RWPE2 (cell line): ENCODE results near the gene SEC14L6.

Source experiments
- ATAC-seq: fragments of 200-7000 bp; cut with Tn5 transposase; 3 replicates; pipeline ENCODE4 v1.9.1; 2021; ENCODE audit warnings: low read depth
- DNase-seq: peaks from one replicate; pipeline ENCODE4 v3.0.0-alpha.2; 2020; ENCODE audit warnings: low spot score
- H3K27ac ChIP-seq: fragments of 450-650 bp; 2 replicates; pipeline ENCODE4 v1.5.1; 2017; ENCODE audit warnings: mild to moderate bottlenecking; ENCODE audit not compliant: poor library complexity, severe bottlenecking
- H3K27me3 ChIP-seq: fragments of 250-450 bp; sonication (Bioruptor Pico); 2 replicates; pipeline ENCODE4 v1.5.1; 2021; ENCODE audit warnings: mild to moderate bottlenecking, moderate library complexity; ENCODE audit not compliant: insufficient read depth, poor library complexity, severe bottlenecking
- H3K36me3 ChIP-seq: fragments of 250-450 bp; sonication (Bioruptor Pico); 2 replicates; pipeline ENCODE4 v1.5.1; 2020; ENCODE audit warnings: low read depth, mild to moderate bottlenecking, moderate library complexity
- H3K4me1 ChIP-seq: fragments of 250-450 bp; sonication (Bioruptor Pico); 2 replicates; pipeline ENCODE4 v1.5.1; 2021; ENCODE audit warnings: mild to moderate bottlenecking, moderate library complexity; ENCODE audit not compliant: insufficient read depth, poor library complexity, severe bottlenecking
- H3K4me3 ChIP-seq: fragments of 250-450 bp; sonication (Bioruptor Pico); 2 replicates; pipeline ENCODE4 v1.5.1; 2021; ENCODE audit warnings: mild to moderate bottlenecking, moderate library complexity; ENCODE audit not compliant: severe bottlenecking
- H3K9me3 ChIP-seq: fragments of 250-450 bp; sonication (Bioruptor Pico); 2 replicates; pipeline ENCODE4 v1.5.1; 2021; ENCODE audit warnings: mild to moderate bottlenecking, moderate library complexity; ENCODE audit not compliant: severe bottlenecking
- TF ChIP-seq, protein P1 (sequence below): fragments of 450-650 bp; IDR thresholded peaks from one replicate; pipeline ENCODE4 v1.5.1; 2017; ENCODE audit warnings: mild to moderate bottlenecking, moderate library complexity; ENCODE audit not compliant: poor library complexity, severe bottlenecking

The SEC14L6 gene

DNA sequence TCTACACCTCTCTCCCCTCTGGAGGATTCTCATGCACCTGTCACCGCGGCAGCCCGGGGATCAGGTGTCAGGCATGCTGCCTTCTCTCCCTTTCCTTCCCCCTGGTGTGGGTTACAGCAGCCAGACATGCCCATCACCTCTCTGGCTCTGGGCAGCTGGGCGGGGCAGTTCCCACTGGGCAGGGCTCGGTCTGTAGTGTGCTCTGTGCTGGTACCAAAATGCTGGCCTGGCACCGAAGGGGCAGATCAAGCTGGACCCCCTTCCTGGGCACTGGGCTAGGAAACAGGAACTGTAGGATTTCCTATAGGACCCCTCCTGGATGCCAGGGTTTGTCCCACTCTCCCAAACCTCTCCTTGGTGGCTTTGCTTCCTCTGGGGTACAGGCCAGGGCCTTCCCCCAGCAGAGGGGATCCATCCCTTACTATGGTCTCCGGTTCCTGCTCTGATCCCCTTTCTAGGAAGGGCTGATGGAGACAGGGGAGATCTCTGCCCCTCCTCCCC, 27.1 kb upstream of the SEC14L6 start:
- Histone ChIP-seq H3K27ac (no peak overlapping the region), H3K4me1 (no peaks in the 10 kb centered on the region), H3K4me3 (no peak overlapping the region), H3K36me3 (peaks cover 25% of the 10 kb centered on the region), H3K27me3 (no peaks in the 10 kb centered on the region), H3K9me3 (no peaks in the 10 kb centered on the region)
- TF ChIP-seq, protein P1, sequence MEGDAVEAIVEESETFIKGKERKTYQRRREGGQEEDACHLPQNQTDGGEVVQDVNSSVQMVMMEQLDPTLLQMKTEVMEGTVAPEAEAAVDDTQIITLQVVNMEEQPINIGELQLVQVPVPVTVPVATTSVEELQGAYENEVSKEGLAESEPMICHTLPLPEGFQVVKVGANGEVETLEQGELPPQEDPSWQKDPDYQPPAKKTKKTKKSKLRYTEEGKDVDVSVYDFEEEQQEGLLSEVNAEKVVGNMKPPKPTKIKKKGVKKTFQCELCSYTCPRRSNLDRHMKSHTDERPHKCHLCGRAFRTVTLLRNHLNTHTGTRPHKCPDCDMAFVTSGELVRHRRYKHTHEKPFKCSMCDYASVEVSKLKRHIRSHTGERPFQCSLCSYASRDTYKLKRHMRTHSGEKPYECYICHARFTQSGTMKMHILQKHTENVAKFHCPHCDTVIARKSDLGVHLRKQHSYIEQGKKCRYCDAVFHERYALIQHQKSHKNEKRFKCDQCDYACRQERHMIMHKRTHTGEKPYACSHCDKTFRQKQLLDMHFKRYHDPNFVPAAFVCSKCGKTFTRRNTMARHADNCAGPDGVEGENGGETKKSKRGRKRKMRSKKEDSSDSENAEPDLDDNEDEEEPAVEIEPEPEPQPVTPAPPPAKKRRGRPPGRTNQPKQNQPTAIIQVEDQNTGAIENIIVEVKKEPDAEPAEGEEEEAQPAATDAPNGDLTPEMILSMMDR: no peak
- peak; percentile 37 for ATAC-seq
- no peak for DNase-seq

- no peak for DNase-seq
- H3K27me3 ChIP-seq: no peaks in the 10 kb centered on the region
- TF ChIP-seq, protein P1: no peak
- no peaks in the 10 kb centered on the region for H3K4me1 ChIP-seq
- H3K9me3 ChIP-seq: no peaks in the 10 kb centered on the region
- peaks cover 19% of the 10 kb centered on the region for H3K36me3 ChIP-seq
- H3K4me3 ChIP-seq: no peak overlapping the region
- 0 out of 3 replicates have a peak, but pooled peaks have one; percentile 18 for ATAC-seq
- H3K27ac ChIP-seq: no peak overlapping the region
Observed at GRCh38 chr22:30572840-30573593, 26.5 kb upstream of the SEC14L6 start.

GRCh38 chr22:30572210-30572609, 25.7 kb upstream of the SEC14L6 start:
- Histone ChIP-seq H3K4me1 (no peaks in the 10 kb centered on the region), H3K27me3 (no peaks in the 10 kb centered on the region), H3K4me3 (no peak overlapping the region), H3K9me3 (no peaks in the 10 kb centered on the region), H3K36me3 (peaks cover 11% of the 10 kb centered on the region), H3K27ac (no peak overlapping the region)
- TF ChIP-seq, protein P1: no peak
- DNase-seq (no peak), ATAC-seq (no peak)

DNA sequence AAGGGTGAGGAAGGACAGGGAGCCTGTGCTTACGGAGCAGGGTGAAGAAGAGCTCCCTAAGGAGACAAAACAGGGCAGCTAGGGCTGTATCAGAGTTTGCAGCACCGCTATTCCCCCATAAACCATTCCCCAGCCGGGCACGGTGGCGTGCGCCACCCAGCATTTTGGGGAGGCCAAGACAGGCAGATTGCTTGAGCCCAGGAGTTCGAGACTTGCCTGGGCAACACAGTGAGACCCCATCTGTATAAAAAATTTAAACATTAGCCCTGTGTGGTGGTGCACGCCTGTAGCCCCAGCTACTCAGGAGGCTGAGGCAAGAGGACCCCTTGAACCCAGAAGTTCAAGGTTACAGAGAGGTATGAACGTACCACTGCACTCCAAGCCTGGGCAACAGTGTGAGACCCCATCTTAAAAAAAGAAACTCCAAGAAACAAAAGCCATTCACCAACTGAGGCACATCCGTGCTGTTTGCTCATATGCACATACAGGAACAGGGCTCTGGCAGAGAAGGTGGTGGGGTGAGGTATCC, 23.2 kb upstream of the SEC14L6 start:
- H3K4me3 ChIP-seq: no peak overlapping the region

More for the DNA sequence above, 23.2 kb upstream of the SEC14L6 start:
- ATAC-seq: no peak
- H3K4me1 ChIP-seq: no peaks in the 10 kb centered on the region
- TF ChIP-seq, protein P1: no peak
- no peaks in the 10 kb centered on the region for H3K9me3 ChIP-seq
- H3K27me3 ChIP-seq: no peaks in the 10 kb centered on the region
- no peak overlapping the region for H3K27ac ChIP-seq
- no peaks in the 10 kb centered on the region for H3K36me3 ChIP-seq
- DNase-seq: no peak
